Activated CD8-positive, alpha-beta memory T cell treated with anti-CD3 and anti-CD28 coated beads for 36 hours (primary cell): ENCODE results near the gene M1AP. TPM values are rescaled to one million over a fixed set of nuclear protein-coding genes. Genes with fewer than 3 reads are reported as not detected.

Experiments used
- CTCF ChIA-PET: fragments of 350-600 bp; sonication (Branson Sonifier 250); formaldehyde crosslinking; loops from one replicate; lab custom pipeline; 2021; ENCODE audit warnings: antibody characterized with exemption; lab: Charles Lee
- POLR2A ChIA-PET: fragments of 350-600 bp; sonication (Branson Sonifier 250); formaldehyde crosslinking; loops from one replicate; lab custom pipeline; 2021; ENCODE audit warnings: antibody characterized with exemption; lab: Charles Lee
- total RNA-seq, 2 experiments: library from RNA; stranded (reverse); gene quantifications; one replicate each; pipeline ENCODE4 v1.2.3, GENCODE V29; 2021

M1AP gene
- total RNA-seq, 2 experiments from 2014 or later = not detected

DNA sequence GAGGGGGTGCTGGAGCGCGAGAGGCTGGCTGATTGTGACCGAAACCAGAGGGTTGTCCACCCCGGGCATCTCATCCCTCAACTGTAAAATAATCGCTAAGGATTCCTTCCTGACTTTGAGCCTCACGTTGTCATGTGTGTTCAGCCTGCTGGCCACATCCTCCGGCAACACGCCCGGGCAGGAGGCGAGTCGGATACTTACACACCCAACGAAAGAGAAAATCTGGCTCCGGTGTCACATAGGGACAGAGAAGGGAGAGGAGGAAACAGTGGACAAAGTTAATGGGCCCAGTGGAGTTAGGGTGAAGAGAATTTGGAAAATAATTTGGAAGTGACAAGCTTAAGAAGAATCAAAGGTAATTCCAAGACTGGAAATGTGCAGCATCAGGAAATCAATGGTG, 131.5 kb downstream of the M1AP start:
- CTCF ChIA-PET = interaction anchor here (0.6 kb wide), 1 partner anchor 15 kb away, joined by 3 read pairs; no protein-coding TSS in a partner anchor
- POLR2A ChIA-PET = interaction anchor here (1.0 kb wide), 1 partner anchor 17 kb away, joined by 3 read pairs; the partner anchor contains the start of gene LBX2

DNA sequence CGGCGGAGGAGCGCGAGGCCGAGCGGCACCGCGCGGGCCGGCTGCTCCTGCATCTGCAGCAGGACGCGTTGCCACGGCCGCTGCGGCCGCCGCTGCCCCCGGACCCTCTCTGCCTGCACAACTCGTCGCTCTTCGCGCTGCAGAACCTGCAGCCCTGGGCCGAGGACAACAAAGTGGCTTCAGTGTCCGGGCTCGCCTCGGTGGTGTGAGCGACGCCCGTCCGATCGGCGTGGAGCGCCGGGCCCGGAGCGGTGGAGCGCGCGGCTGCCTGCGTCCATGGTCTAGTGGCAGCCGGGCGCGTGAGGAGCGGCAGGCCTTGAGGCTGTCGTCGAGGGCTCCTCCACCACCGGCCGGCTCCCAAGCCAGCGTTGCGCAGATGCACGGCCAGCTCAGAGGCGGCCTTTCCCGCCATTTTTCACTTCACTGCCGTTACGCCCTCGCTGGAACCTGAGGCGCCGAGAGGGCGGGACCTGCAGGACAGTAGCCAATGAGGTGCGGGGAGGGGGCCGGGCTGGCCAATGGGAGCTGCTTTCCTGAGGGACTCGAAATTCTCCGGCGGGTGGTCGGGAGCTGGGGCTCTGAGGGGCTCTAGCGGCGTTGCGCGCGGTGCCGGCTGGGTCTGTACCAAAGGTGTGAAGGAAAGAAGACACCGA, 132.0 kb downstream of the M1AP start:
- ChIA-PET POLR2A (interaction anchor here (1.0 to 1.4 kb wide), 2 partner anchors 15 to 17 kb away, joined by 3 to 8 read pairs; partner anchors contain the start of gene LBX2), CTCF (no interaction called here)

DNA sequence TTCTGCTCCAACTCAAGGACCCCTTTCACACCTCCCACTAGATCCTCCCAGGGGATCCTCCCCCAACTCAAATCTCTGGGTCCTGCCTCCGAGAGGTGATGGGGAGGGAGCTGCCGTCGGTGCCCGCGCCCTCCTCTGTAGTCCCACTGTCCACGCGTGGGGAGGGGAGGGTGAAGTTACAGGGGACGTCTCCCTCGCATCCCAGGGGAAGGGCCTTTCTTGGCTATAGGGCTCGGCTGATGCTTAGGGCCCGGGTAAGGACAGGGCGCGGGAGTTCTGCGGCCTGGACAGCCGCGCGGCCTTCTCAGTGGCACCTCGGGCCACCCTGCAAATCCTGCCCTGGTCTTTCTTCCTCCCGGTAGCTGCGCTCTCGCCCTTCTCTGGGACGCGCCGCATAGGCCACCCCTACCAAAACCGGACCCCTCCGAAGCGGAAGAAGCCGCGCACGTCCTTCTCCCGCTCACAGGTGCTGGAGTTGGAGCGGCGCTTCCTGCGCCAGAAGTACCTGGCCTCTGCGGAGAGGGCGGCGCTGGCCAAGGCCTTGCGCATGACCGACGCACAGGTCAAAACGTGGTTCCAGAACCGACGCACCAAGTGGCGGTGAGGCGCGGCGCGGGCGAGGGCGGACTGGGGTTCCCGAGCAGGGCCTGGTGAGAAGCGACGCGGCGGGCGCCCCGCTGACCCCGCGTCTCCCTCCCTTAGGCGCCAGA, 132.7 kb downstream of the M1AP start:
- CTCF ChIA-PET = interaction anchor here (1.3 kb wide), 1 partner anchor 8 kb away, joined by 3 read pairs; no protein-coding TSS in a partner anchor

DNA sequence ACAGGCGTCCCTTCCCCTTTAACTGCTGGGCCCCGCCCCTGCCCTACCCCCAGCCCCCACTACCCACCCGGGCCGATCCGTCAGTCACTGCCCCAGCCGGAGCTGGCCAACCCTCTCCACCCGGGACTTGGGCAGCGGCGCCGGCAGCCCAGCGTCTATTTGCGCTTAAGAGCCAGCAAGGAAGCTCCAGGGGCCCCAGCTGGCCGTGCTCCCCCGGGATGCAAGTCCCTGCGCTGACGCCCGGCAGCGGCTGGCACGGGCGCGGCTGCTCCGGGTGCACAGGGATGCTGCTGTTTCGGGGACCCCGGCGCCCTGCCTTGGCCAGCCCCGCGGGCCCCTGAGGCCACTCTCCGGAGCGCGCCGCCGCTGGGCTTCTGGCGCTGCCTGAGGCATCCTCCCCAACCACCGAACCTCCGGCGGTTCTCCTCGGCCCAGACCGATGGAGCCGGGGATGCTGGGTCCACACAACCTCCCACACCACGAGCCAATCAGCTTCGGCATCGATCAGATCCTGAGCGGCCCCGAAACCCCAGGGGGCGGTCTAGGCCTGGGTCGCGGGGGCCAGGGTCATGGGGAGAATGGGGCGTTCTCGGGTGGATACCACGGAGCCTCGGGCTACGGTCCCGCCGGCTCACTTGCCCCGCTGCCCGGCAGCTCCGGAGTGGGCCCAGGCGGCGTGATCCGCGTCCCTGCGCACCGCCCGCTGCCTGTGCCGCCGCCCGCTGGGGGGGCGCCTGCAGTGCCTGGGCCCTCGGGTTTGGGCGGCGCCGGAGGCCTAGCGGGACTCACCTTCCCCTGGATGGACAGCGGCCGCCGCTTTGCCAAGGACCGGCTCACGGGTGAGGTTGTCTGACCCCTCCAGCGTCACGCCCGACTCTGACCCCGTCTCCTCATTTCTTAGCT, 133.5 kb downstream of the M1AP start, which contains the start of gene TLX2:
TSS of gene TLX2 (plus strand) at position 83 of the 903 bp plus-strand sequence. CDS start at position 440, 357 bp downstream.
- POLR2A ChIA-PET = interaction anchor here (0.6 to 1.4 kb wide), 4 partner anchors 15 to 29 kb away, joined by 3 to 8 read pairs (median 4); partner anchors contain the start of genes AUP1 and HTRA2
- CTCF ChIA-PET = interaction anchor here (1.3 kb wide), 1 partner anchor 9 kb away, joined by 3 read pairs; no protein-coding TSS in a partner anchor

More for the DNA sequence above, 132.7 kb downstream of the M1AP start:
- POLR2A ChIA-PET = interaction anchor here (0.6 to 1.4 kb wide), 3 partner anchors 14 to 28 kb away, joined by 3 to 8 read pairs (median 5); partner anchors contain the start of genes AUP1 and HTRA2

DNA sequence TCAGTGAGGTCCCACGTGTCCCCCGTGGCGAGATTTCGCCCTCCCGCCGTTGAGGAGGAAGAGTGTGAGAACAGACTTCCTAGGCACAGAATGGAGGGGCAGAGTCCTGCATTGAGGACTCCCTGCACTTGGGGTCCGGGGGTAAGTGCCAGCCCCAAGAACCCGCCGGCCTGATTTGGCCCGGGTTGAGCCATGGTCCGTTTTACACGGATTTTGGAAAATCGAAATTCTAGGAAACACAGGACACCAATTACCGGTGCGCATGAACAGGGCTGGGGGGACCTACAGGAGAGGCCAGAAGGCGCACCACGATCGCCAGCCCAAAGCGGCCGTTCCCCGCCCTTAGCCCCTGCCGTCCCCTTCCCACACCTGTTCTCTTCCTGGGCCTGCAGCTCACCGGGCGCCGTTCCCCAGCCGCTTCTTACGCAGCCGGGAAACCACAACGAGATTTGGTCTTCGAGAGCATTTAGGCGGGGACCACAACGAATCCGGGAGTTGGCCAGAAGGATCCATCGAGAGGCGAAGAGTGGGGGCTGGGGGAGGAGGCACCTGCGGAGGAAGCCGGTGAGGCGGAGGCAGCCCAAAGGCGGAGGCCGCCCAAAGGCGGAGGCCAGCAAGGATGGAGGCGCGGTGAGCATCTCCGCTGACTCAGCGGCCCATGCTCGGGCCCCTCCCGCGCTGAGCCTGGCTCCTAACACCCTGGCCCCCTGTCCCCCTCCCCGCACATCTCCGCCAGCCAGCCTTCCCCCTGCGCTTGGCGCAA, 134.3 kb downstream of the M1AP start:
- ChIA-PET POLR2A (interaction anchor here (1.1 to 1.4 kb wide), 3 partner anchors 10 to 16 kb away, joined by 3 to 5 read pairs (median 3); partner anchors contain the start of genes AUP1 and HTRA2), CTCF (interaction anchor here (1.3 kb wide), 1 partner anchor 9 kb away, joined by 3 read pairs; no protein-coding TSS in a partner anchor)

DNA sequence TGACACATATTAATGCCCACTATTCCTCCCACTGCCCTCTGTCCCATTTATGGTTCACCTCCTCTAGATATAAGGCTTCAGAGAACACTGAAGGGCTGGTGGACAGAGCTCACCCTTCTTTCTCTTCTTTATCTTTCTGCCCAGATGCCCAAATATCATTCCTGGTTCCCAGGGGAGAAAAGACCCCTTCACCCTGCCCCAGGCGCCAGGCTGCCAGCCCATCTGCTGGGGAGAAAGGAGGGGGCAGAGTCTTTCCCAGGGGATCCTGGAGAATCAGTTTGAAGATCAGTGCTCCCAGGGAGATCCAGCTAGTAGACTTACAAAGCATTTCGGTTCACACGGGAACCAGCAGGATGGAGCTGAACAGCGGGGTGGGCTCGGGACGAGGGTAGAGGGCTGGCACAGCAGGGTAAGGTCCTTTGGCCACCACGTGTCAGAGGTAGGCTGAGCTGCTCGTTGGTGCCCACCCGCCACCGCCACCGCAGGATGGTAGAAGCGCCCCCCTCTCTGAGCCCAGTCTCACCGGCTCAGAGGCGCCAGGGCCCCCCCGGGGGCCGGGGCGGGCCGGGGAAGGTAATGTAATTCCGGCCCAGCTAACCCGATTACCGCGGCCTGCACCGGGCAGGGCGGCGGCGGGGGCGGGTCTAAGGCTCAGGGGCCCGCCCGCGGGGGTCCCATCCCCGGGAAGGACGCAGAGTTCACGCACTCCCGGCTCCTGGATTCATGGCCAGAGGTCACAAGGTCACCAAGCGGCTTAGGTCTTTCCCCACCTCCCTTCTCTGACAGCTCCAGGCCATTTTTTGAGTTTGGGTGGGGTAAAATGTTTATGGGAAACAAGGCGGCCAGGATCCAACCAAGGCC, 135.2 kb downstream of the M1AP start:
- CTCF ChIA-PET = no interaction called here
- POLR2A ChIA-PET = interaction anchor here (0.5 to 1.3 kb wide), 3 partner anchors 9 to 204 kb away, joined by 3 read pairs; no protein-coding TSS in a partner anchor

DNA sequence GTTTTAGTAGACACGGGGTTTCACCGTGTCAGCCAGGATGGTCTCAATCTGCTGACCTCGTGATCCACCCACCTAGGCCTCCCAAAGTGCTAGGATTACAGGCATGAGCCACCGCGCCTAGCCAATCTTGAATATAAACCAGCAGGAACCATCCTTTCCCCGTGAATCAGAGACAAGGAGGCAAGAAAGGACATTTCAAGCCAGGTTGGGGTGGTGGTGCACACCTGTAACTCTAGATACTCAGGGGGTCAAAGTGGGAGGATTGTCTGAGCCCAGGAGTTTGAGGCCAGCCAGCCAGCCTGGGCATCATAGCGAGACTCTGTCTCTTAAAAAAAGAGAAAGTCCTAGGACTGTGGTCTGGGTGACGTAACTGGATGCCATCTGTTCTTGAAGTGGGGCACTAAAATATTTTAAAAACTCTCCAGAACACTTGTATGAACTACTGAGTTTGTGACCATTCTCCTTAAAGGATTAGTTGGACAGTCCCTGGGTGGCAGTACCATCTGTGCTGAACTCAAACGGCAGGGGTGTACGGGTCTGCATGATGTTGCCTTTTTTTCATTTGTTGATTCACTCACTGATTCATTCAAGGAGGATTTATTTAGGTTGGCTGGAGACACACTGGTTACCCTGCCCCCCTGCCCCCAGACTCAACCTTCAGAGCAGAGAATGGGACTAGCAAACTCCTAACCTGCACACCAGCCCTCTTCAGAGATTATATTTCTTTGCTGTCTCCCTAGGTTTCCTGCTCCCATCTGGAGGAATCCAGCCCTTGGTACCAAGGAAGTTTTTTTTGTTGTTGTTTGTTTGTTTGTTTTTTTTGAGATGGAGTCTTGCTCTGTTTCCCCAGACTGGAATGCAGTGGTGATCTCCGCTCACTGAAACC, 136.8 kb downstream of the M1AP start:
- CTCF ChIA-PET = interaction anchor here (0.6 kb wide), 1 partner anchor 127 kb away, joined by 3 read pairs; no protein-coding TSS in a partner anchor
- POLR2A ChIA-PET = no interaction called here

DNA sequence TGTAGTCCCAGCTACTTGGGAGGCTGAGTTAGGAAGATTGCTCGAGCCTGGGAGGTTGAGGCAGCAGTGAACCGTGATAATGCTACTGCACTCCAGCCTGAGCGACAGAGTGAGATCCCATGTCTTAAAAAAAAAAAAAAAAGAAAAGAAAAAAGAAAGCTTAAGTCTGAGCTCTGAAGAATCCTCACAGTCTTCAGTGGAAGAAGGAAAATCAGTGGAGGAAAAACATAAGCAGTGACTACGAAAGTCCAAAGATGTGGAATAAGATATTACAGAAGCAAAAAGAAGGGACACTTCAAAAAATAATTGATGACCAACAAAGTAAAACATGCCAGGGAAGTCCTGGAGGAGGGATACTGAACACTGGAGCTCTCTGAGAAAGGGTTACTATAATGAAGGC, 137.9 kb downstream of the M1AP start:
- POLR2A ChIA-PET = interaction anchor here (0.6 kb wide), 1 partner anchor 47 kb away, joined by 3 read pairs; no protein-coding TSS in a partner anchor
- CTCF ChIA-PET = interaction anchor here (0.6 to 1.1 kb wide), 4 partner anchors 8 to 128 kb away, joined by 3 read pairs; no protein-coding TSS in a partner anchor

DNA sequence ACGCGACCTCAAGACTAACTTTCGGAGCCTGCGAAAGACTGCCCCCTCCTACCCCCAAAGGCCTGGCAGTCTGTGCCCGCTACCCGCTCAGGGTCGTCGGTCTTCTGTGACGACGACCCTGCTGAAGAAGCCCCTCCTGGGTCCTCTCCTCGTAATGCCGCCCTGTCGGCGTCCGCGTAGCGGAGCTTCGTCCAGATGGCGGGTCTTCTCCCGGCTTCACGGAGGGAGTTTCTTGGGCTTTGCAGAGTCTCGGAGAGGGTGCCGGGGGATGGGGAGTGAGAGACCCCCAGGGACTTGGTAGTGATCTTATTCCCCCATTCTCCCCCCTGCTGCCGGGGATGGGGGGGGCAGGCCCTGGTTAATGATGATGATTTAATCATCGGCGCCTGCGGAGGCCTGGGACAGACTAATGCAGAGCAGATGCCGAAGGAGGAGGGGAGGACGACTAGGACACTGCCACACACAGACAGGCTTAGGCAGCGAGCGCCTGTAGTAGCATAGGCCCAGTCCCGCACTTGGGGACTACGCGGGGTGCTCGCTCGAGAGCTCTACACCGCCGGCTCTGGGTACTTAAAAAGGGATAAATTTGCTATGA, 140.1 kb downstream of the M1AP start:
- CTCF ChIA-PET = interaction anchor here (1.1 to 4.9 kb wide), 4 partner anchors 8 to 26 kb away, joined by 3 to 20 read pairs (median 5); partner anchors contain the start of genes CCDC142 and TTC31
- POLR2A ChIA-PET = interaction anchor here (0.9 kb wide), 1 partner anchor 10 kb away, joined by 3 read pairs; no protein-coding TSS in a partner anchor

Other genes starting within 250 kb of the M1AP start
- 1 to 10 TPM; 3.1 to 3.8 TPM for gene C2orf81, start 226.7 kb downstream of the M1AP start, total RNA-seq
- 100 to 1,000 TPM; 101 to 102 TPM for gene WDR54, start 226.6 kb downstream of the M1AP start, total RNA-seq
- gene RTKN, start 206.4 kb downstream of the M1AP start, total RNA-seq = 1 to 10 TPM; 1.2 to 1.6 TPM
- 10 to 100 TPM; 40.4 to 41.1 TPM for gene INO80B, start 193.2 kb downstream of the M1AP start, total RNA-seq
- 10 to 100 TPM; 24.9 to 28.7 TPM for gene WBP1, start 189.9 kb downstream of the M1AP start, total RNA-seq
- 10 to 100 TPM; 82.6 to 83.9 TPM for gene MOGS, start 182.9 kb downstream of the M1AP start, total RNA-seq
- 100 to 1,000 TPM; 116 to 120 TPM for gene MRPL53, start 175.7 kb downstream of the M1AP start, total RNA-seq
- gene CCDC142, start 165.3 kb downstream of the M1AP start, total RNA-seq = 10 to 100 TPM; 18.9 to 20.2 TPM
- 10 to 100 TPM; 22.9 to 23.5 TPM for gene TTC31, start 165.2 kb downstream of the M1AP start, total RNA-seq
- gene LBX2, start 148.7 kb downstream of the M1AP start, total RNA-seq = under 1 TPM; 0.36 to 0.51 TPM
- 10 to 100 TPM; 23.8 to 26.1 TPM for gene PCGF1, start 140.6 kb downstream of the M1AP start, total RNA-seq
- gene TLX2, start 133.9 kb downstream of the M1AP start, total RNA-seq = under 1 TPM; 0.25 TPM
- gene DQX1, start 122.1 kb downstream of the M1AP start, total RNA-seq = under 1 TPM; 0.75 to 0.91 TPM
- gene AUP1, start 118.6 kb downstream of the M1AP start, total RNA-seq = 100 to 1,000 TPM; 200 to 208 TPM
- gene HTRA2, start 118.4 kb downstream of the M1AP start, total RNA-seq = 10 to 100 TPM; 77.0 to 79.0 TPM
- gene LOXL3, start 94.4 kb downstream of the M1AP start, total RNA-seq = 1 to 10 TPM; 1.4 to 1.6 TPM
- gene DOK1, start 93.6 kb downstream of the M1AP start, total RNA-seq = 10 to 100 TPM; 22.5 to 22.7 TPM
- 1 to 10 TPM; 5.2 to 5.9 TPM for gene SEMA4F, start 5.9 kb upstream of the M1AP start, total RNA-seq
- 100 to 1,000 TPM; 104 to 107 TPM for gene HK2, start 185.8 kb upstream of the M1AP start, total RNA-seq